Activated CD4-positive, alpha-beta T cell treated with anti-CD3 and anti-CD28 coated beads for 36 hours (primary cell): ENCODE results near the gene RABL6. TPM values are rescaled to one million over a fixed set of nuclear protein-coding genes. Genes with fewer than 3 reads are reported as not detected.

Source experiments
- microRNA-seq: library from miRNA; unstranded; fragments of <30 nt; microRNA quantifications from one replicate; pipeline ENCODE4 v1.2.0, GENCODE V29; 2021; ENCODE audit warnings: borderline replicate concordance
- total RNA-seq, 2 experiments: library from RNA; stranded (reverse); gene quantifications; one replicate each; pipeline ENCODE4 v1.2.3, GENCODE V29; 2021

The RABL6 gene
- total RNA-seq, 2 experiments from 2014 or later: 66.2 to 71.8 TPM

Small RNA genes lying within 50 kb of the gene (microRNA-seq; reads per million reads assigned to microRNA genes)
- gene MIR4292 (not detected), gene MIR4479 (5.3 reads per million, percentile 16 among the genes with 10 or more reads in this experiment)

Other genes with a start within 250 kb of the RABL6 start
- gene EGFL7, start 145.0 kb upstream of the RABL6 start, total RNA-seq: 1 to 10 TPM; 1.2 to 1.4 TPM
- 10 to 100 TPM in 1 of 2 experiments, 1 to 10 TPM in 1; 9.0 to 10.4 TPM for gene AGPAT2, start 120.5 kb upstream of the RABL6 start, total RNA-seq
- gene DIPK1B, start 95.4 kb upstream of the RABL6 start, total RNA-seq: under 1 TPM; 0.21 to 0.25 TPM
- 1 to 10 TPM in 1 of 2 experiments, under 1 TPM in 1; 0.71 to 1.2 TPM for gene LCN10, start 65.0 kb upstream of the RABL6 start, total RNA-seq
- not detected for gene LCN6, start 59.4 kb upstream of the RABL6 start, total RNA-seq
- not detected for gene LCN8, start 49.7 kb upstream of the RABL6 start, total RNA-seq
- not detected for gene LCN15, start 43.4 kb upstream of the RABL6 start, total RNA-seq
- gene TMEM141, start 16.6 kb upstream of the RABL6 start, total RNA-seq: 10 to 100 TPM; 30.9 to 47.1 TPM
- under 1 TPM; 0.47 to 0.55 TPM for gene CCDC183, start 11.6 kb upstream of the RABL6 start, total RNA-seq
- 1 to 10 TPM; 4.3 to 4.8 TPM for gene AJM1, start 34.5 kb downstream of the RABL6 start, total RNA-seq
- 10 to 100 TPM; 94.5 to 98.9 TPM for gene PHPT1, start 41.5 kb downstream of the RABL6 start, total RNA-seq
- 10 to 100 TPM; 16.6 to 17.5 TPM for gene MAMDC4, start 44.4 kb downstream of the RABL6 start, total RNA-seq
- gene EDF1, start 58.4 kb downstream of the RABL6 start, total RNA-seq: 100 to 1,000 TPM; 282 to 320 TPM
- 10 to 100 TPM; 37.4 to 46.2 TPM for gene TRAF2, start 78.6 kb downstream of the RABL6 start, total RNA-seq
- gene FBXW5, start 136.8 kb downstream of the RABL6 start, total RNA-seq: 10 to 100 TPM; 54.4 to 66.4 TPM
- gene C8G, start 137.3 kb downstream of the RABL6 start, total RNA-seq: under 1 TPM in 1 of 2 experiments, not detected in 1; 0.77 TPM
- 1 to 10 TPM; 1.1 to 1.5 TPM for gene LCN12, start 144.3 kb downstream of the RABL6 start, total RNA-seq
- not detected for gene PTGDS, start 169.6 kb downstream of the RABL6 start, total RNA-seq
- gene LCNL1, start 175.0 kb downstream of the RABL6 start, total RNA-seq: not detected
- 10 to 100 TPM; 52.7 to 67.1 TPM for gene PAXX, start 184.5 kb downstream of the RABL6 start, total RNA-seq
- gene CLIC3, start 188.6 kb downstream of the RABL6 start, total RNA-seq: not detected
- 10 to 100 TPM; 20.4 to 23.7 TPM for gene ABCA2, start 220.3 kb downstream of the RABL6 start, total RNA-seq
- 1 to 10 TPM; 1.3 to 1.6 TPM for gene FUT7, start 224.1 kb downstream of the RABL6 start, total RNA-seq
- 10 to 100 TPM; 21.0 to 23.1 TPM for gene NPDC1, start 238.2 kb downstream of the RABL6 start, total RNA-seq
- under 1 TPM in 1 of 2 experiments, not detected in 1; 0.19 TPM for gene ENTPD2, start 246.1 kb downstream of the RABL6 start, total RNA-seq